Right renal cortex interstitium (tissue), 3 donors: ENCODE measurements around the gene DDX3X. TPM values are rescaled to one million over a fixed set of nuclear protein-coding genes. Genes with fewer than 3 reads are reported as not detected.
"Not testable (repeated sequence)": the region's sequence is repeated elsewhere in the genome, so short reads cannot be mapped to it uniquely, and the experiment has no call there.

Experiments
- DNase-seq, 3 donors: peaks; one replicate each; pipeline ENCODE4 v3.0.0-alpha.2; 2013; ENCODE audit warnings: low read depth in 3 of 3, low spot score in 2 of 3
- polyA plus RNA-seq, 3 donors: library from polyadenylated mRNA; unstranded; fragments of 120-200 nt; gene quantifications; one replicate each; pipeline ENCODE4 v1.2.1, GENCODE V29; 2013; ENCODE audit not compliant: insufficient read length in 3 of 3

DDX3X gene
- polyA plus RNA-seq, 3 donors, result 222 to 237 (median 234) TPM

GRCh38 chrX:41353985-41354384 lies 20.0 kb downstream of the DDX3X start:
- no peak for DNase-seq

GRCh38 chrX:41369152-41369551 lies 35.2 kb downstream of the DDX3X start:
- DNase-seq, result no peak

- not testable (repeated sequence) for DNase-seq
Observed at GRCh38 chrX:41371575-41371974, 37.6 kb downstream of the DDX3X start.

GRCh38 chrX:41373989-41374606 lies 40.1 kb downstream of the DDX3X start:
- DNase-seq, result no peak

- DNase-seq, result no peak
Observed at GRCh38 chrX:41377624-41378023, 43.7 kb downstream of the DDX3X start.

- DNase-seq, result no peak
Observed at GRCh38 chrX:41381685-41382084, 47.7 kb downstream of the DDX3X start.

GRCh38 chrX:41382714-41383645 lies 49.0 kb downstream of the DDX3X start:
- DNase-seq, result no peak

GRCh38 chrX:41384051-41384705 lies 50.2 kb downstream of the DDX3X start:
- no peak for DNase-seq

GRCh38 chrX:41386222-41386990 lies 52.4 kb downstream of the DDX3X start:
- no peak for DNase-seq

GRCh38 chrX:41388543-41388942 lies 54.6 kb downstream of the DDX3X start:
- no peak for DNase-seq

GRCh38 chrX:41389311-41389888 lies 55.4 kb downstream of the DDX3X start:
- no peak for DNase-seq

GRCh38 chrX:41390576-41390975 lies 56.6 kb downstream of the DDX3X start:
- not testable (repeated sequence) for DNase-seq

GRCh38 chrX:41391606-41392005 lies 57.6 kb downstream of the DDX3X start:
- DNase-seq, result no peak

GRCh38 chrX:41394293-41394692 lies 60.3 kb downstream of the DDX3X start:
- no peak for DNase-seq

- no peak for DNase-seq
Observed at GRCh38 chrX:41397219-41397618, 63.3 kb downstream of the DDX3X start.

- no peak for DNase-seq
Observed at GRCh38 chrX:41397768-41398167, 63.8 kb downstream of the DDX3X start.

- DNase-seq, result not testable (repeated sequence)
Observed at GRCh38 chrX:41402556-41402955, 68.6 kb downstream of the DDX3X start.

GRCh38 chrX:41405551-41405950 lies 71.6 kb downstream of the DDX3X start:
- no peak for DNase-seq

- DNase-seq, result no peak
Observed at GRCh38 chrX:41406201-41406600, 72.2 kb downstream of the DDX3X start.

- no peak for DNase-seq
Observed at GRCh38 chrX:41407816-41408215, 73.9 kb downstream of the DDX3X start.
